ENCODE results near the gene SLC25A45.

Gene SLC25A45

DNA sequence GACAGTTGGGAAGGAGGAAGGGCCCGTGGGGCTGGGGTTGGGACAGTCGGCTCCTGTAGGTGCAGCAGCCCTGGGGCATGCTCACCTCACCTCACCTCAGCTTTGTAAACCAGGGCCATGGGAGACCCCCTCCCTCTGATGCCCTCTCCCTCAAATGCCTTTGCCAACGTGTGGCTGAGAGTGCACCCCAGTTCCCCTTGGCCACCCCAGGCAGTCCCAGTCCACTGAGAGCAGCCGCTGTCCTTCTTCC lies 35.9 kb upstream of the SLC25A45 start:
- ChIA-PET POLR2A (interaction anchor here (0.7 to 19.6 kb wide), 9 partner anchors 9 to 85 kb away, joined by 3 to 664 read pairs (median 4); partner anchors contain the start of genes FRMD8 and MALAT1), CTCF (interaction anchor here (1.9 to 10.3 kb wide), 2 partner anchors 82 to 91 kb away, joined by 4 to 151 read pairs; no protein-coding TSS in a partner anchor)
- no peak for DNase-seq (ENCODE audit: low read depth, low spot score)
- peak overlapping the region; percentile 46 for H3K4me3 ChIP-seq (ENCODE audit: low read depth, low read length)
- TF ChIP-seq, protein P1, sequence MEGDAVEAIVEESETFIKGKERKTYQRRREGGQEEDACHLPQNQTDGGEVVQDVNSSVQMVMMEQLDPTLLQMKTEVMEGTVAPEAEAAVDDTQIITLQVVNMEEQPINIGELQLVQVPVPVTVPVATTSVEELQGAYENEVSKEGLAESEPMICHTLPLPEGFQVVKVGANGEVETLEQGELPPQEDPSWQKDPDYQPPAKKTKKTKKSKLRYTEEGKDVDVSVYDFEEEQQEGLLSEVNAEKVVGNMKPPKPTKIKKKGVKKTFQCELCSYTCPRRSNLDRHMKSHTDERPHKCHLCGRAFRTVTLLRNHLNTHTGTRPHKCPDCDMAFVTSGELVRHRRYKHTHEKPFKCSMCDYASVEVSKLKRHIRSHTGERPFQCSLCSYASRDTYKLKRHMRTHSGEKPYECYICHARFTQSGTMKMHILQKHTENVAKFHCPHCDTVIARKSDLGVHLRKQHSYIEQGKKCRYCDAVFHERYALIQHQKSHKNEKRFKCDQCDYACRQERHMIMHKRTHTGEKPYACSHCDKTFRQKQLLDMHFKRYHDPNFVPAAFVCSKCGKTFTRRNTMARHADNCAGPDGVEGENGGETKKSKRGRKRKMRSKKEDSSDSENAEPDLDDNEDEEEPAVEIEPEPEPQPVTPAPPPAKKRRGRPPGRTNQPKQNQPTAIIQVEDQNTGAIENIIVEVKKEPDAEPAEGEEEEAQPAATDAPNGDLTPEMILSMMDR (IDR thresholded peaks at IDR 0.05; ENCODE audit: insufficient read depth, low read length, missing control alignments), result no peak

DNA sequence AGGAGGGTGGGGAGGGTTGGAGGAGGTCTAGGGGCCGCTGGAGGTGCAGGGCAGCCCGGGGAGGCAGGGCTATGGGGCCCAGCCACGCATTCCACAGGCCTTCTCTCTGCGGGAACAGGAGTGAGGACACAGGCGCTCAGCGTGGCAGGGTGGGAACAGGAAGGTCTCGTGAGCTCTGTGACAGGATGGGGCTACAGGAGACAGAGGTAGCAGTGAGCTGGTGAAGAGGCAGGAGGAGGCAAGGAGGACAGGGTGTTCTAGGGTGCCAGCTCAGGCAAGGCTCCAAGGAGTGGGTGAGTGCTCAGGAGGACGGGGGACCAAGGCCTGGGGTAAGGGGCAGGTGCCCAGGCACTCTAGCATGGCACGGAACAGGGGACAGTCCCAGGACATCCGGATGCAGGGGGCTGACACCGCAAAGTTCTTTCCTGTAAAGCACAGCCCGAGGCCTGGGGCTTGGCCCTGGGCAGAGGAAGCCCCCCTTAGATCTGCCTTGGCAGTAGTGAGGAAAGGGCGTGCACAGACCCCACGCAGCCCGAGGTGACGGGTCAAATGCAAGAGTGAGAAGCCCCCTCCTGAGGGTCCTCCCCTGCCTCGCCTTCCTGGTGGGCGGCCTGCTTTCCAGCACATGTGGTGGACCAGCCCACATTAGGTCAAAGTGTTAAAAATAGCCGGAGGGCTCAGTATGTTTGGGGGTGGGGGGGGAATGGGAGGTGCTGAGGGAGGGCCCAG lies 35.4 kb upstream of the SLC25A45 start:
- TF ChIP-seq, protein P1 (IDR thresholded peaks at IDR 0.05; ENCODE audit: insufficient read depth, low read length, missing control alignments), result no peak
- POLR2A ChIA-PET, result interaction anchor here (0.6 to 19.6 kb wide), 10 partner anchors 10 to 86 kb away, joined by 3 to 664 read pairs (median 3); partner anchors contain the start of genes FRMD8 and MALAT1
- no peak for DNase-seq (ENCODE audit: low read depth, low spot score)
- H3K4me3 ChIP-seq (ENCODE audit: low read depth, low read length), result peak overlapping the region; percentile 10; the same call in 1 of the 2 replicates
- CTCF ChIA-PET, result interaction anchor here (0.9 to 10.3 kb wide), 12 partner anchors 15 to 399 kb away, joined by 3 to 151 read pairs (median 8); partner anchors contain the start of genes FRMD8, MALAT1 and SCYL1

DNA sequence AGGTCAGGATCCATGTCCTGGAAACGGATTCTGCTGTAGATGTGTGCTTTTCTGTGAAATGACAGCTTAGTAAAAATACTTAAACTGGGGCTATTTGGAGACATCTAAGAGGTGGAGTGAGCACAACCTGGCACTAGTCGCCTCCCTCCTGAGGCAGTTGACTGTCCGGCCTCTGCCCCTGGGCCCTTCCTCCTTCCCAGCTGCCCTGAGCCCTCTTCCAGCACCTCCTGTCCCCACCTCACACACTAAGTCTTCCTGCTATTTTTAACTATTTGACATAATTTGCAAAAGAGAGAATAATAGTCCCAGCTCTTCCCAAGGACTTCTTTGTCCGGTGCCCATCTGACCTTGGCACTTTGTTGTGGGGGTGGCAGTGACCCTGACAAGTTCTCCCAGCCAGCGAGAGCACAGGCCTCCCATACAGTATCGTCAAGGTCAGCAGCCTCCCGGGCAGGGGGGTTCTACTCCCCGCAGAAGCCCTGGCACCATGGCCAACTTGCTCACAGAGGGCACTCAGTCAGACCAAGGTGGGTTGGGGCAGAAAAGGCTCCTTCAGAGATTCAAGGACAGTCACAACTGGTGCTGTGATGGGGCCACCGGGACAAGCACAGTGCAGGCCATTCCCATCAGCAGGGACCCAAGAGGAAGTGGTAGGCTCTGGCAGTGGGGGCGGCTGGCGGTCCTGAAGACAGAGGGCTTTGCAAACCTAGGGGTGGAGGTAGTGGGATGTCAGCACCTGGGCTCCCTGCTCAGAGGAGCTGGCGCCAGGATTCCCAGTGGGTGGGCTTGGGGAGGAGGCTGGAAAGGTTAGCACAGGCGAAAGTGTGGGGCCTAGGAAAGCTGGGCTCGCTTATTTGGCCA lies 34.6 kb upstream of the SLC25A45 start:
- TF ChIP-seq, protein P1 (IDR thresholded peaks at IDR 0.05; ENCODE audit: insufficient read depth, low read length, missing control alignments), result no peak
- POLR2A ChIA-PET, result interaction anchor here (0.6 to 19.6 kb wide), 11 partner anchors 9 to 87 kb away, joined by 3 to 664 read pairs (median 3); partner anchors contain the start of genes FRMD8 and MALAT1
- DNase-seq (ENCODE audit: low read depth, low spot score), result no peak
- peak overlapping the region; percentile 39; the same call in 1 of the 2 replicates for H3K4me3 ChIP-seq (ENCODE audit: low read depth, low read length)
- CTCF ChIA-PET, result interaction anchor here (0.7 to 10.3 kb wide), 38 partner anchors 9 to 400 kb away, joined by 3 to 151 read pairs (median 5); partner anchors contain the start of genes FRMD8, MALAT1, SCYL1 and SLC25A45

DNA sequence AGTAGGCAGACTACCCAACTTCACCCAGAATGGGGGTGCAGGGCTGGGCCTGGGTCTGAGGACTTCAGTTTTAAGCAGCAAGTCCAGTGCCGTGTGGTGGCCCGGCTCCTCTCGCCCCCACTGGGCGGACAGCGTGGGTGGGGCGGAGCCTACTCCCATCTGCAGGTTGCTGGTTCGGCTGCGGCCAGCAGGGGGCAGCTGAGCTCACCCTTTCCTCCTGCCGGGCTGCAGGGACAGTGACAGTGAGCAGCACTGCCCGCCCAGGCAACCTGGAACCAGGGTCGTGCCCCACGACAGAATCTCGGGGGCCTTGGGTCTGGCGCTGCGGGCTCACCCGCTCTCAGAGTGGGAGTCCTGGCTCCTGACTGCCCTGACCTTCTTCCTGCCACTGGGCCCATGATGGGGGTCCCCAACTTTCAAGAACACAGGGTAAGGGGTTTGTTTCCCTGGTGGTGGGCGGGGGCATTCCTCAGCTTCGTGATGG lies 33.9 kb upstream of the SLC25A45 start:
- peak overlapping the region; percentile 39 for H3K4me3 ChIP-seq (ENCODE audit: low read depth, low read length)
- TF ChIP-seq, protein P1 (IDR thresholded peaks at IDR 0.05; ENCODE audit: insufficient read depth, low read length, missing control alignments), result peak; percentile 100
- no peak for DNase-seq (ENCODE audit: low read depth, low spot score)
- POLR2A ChIA-PET, result interaction anchor here (0.6 to 19.6 kb wide), 11 partner anchors 8 to 87 kb away, joined by 3 to 664 read pairs (median 4); partner anchors contain the start of gene MALAT1
- CTCF ChIA-PET, result interaction anchor here (0.7 to 10.3 kb wide), 40 partner anchors 10 to 157 kb away, joined by 3 to 151 read pairs (median 5); partner anchors contain the start of genes FRMD8, MALAT1, SCYL1 and SLC25A45

DNA sequence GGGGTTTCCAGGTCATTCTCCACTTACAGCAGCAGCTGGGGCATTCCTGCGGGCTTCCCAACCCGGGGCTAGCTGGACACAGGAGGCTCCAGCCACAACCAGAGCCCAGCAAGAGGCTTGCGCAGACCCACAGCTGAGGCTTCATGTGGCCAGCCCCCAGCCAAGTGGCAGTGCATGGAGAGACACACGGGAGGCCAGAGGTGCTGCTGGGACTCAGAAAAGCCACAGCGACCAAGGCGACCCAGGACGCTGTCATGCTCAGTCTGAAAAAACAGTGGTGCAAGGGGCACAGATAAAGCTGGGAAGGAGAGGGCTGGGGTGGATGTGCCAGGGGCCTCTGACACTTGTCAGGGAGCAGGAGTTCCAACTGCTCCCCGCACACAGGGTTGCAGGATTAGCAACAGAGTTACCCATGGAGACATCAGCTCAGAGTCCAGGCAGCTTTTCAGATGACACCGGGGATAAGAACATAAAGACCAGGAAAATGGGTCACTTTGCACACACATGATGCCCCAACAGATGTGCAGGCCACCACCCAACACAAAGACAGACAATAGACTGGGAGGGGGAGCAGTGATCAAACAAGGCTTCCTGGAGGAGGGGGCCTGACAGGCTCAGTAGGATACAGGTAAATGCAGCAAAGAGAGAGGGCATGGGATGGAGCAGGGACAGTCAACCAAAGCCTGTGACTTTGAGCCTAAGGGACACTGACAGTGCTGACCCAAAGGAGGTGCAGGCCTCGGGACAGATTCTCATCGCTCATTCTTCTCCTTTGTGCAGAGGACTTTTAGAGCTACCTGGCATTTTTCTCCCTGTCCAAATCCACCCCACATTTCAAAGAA lies 33.3 kb upstream of the SLC25A45 start:
- H3K4me3 ChIP-seq (ENCODE audit: low read depth, low read length), result peak overlapping the region; percentile 38
- TF ChIP-seq, protein P1 (IDR thresholded peaks at IDR 0.05; ENCODE audit: insufficient read depth, low read length, missing control alignments), result no peak
- CTCF ChIA-PET, result interaction anchor here (0.7 to 10.3 kb wide), 38 partner anchors 11 to 157 kb away, joined by 3 to 151 read pairs (median 5); partner anchors contain the start of genes FRMD8, SCYL1 and SLC25A45
- POLR2A ChIA-PET, result interaction anchor here (0.6 to 19.6 kb wide), 7 partner anchors 8 to 88 kb away, joined by 3 to 664 read pairs (median 4); partner anchors contain the start of gene MALAT1
- no peak for DNase-seq (ENCODE audit: low read depth, low spot score)
